Hepatocyte (in vitro differentiated cells): ENCODE data around the gene FAM47B. TPM values are rescaled to one million over a fixed set of nuclear protein-coding genes. Genes with fewer than 3 reads are reported as not detected.

Experiments used
- DNase-seq: peaks from one replicate; pipeline ENCODE4 v3.0.0-alpha.2; 2016; ENCODE audit warnings: low spot score
- H2AFZ ChIP-seq: fragments of 200-600 bp; sonication (generic); 2 replicates; pipeline ENCODE4 v1.6.0; 2016; ENCODE audit warnings: antibody characterized with exemption, mild to moderate bottlenecking
- H3K27ac ChIP-seq: fragments of 200-600 bp; sonication (generic); 2 replicates; pipeline ENCODE4 v1.5.1; 2016; ENCODE audit warnings: mild to moderate bottlenecking
- H3K27me3 ChIP-seq: fragments of 200-600 bp; sonication (generic); 2 replicates; pipeline ENCODE4 v1.6.1; 2016
- H3K36me3 ChIP-seq: fragments of 200-600 bp; sonication (generic); replicated peaks from 2 replicates; pipeline ENCODE4 v1.5.1; 2016; ENCODE audit warnings: low read depth; ENCODE audit not compliant: insufficient read depth
- H3K4me1 ChIP-seq: fragments of 200-600 bp; sonication (generic); 2 replicates; pipeline ENCODE4 v1.5.1; 2016; ENCODE audit warnings: mild to moderate bottlenecking, moderate library complexity; ENCODE audit not compliant: insufficient read depth
- H3K4me2 ChIP-seq: fragments of 200-600 bp; sonication (generic); 2 replicates; pipeline ENCODE4 v1.6.0; 2016
- H3K4me3 ChIP-seq: fragments of 200-600 bp; sonication (generic); 2 replicates; pipeline ENCODE4 v1.5.1; 2016; ENCODE audit warnings: mild to moderate bottlenecking
- H3K79me2 ChIP-seq: fragments of 200-600 bp; sonication (generic); 2 replicates; pipeline ENCODE4 v1.6.0; 2017; ENCODE audit warnings: mild to moderate bottlenecking
- H3K9me2 ChIP-seq: fragments of 200-600 bp; sonication (generic); replicated peaks from 2 replicates; pipeline ENCODE4 v1.6.0; 2017; ENCODE audit warnings: mild to moderate bottlenecking; ENCODE audit not compliant: insufficient read depth
- H3K9me3 ChIP-seq: fragments of 200-600 bp; sonication (generic); 2 replicates; pipeline ENCODE4 v1.5.1; 2016; ENCODE audit warnings: low read depth, mild to moderate bottlenecking
- H4K20me1 ChIP-seq: fragments of 200-600 bp; sonication (generic); 2 replicates; pipeline ENCODE4 v1.6.0; 2016; ENCODE audit warnings: mild to moderate bottlenecking; ENCODE audit not compliant: insufficient read depth, poor library complexity, severe bottlenecking
- EZH2 ChIP-seq: fragments of 200-600 bp; sonication (generic); IDR thresholded peaks from 2 replicates; pipeline ENCODE4 v1.6.1; 2016; ENCODE audit warnings: antibody characterized with exemption, mild to moderate bottlenecking, borderline replicate concordance
- EZH2phosphoT487 ChIP-seq: fragments of 200-600 bp; sonication (generic); IDR thresholded peaks from one replicate; pipeline ENCODE4 v1.6.1; 2018; ENCODE audit warnings: antibody characterized with exemption, mild to moderate bottlenecking, low read depth, moderate library complexity; ENCODE audit not compliant: unreplicated experiment, severe bottlenecking
- WGBS: methylation state at CpG from one replicate; pipeline ENCODE4 v1.1.6; 2016; ENCODE audit warnings: low lambda C conversion rate; ENCODE audit errors: missing lambda C conversion rate; 5-methylcytosine and 5-hydroxymethylcytosine counted together
- polyA plus RNA-seq: library from polyadenylated mRNA; unstranded; fragments of >200 nt; fragmentation: Nextera tagmentation; extraction: Ambion mirVana; gene quantifications from 2 replicates; pipeline ENCODE4 v1.2.1, GENCODE V29; 2016
- total RNA-seq: library from RNA; depleted of rRNA; stranded (reverse); fragments of >200 nt; gene quantifications from 2 replicates; pipeline ENCODE4 v1.2.3, GENCODE V29; 2014
- TF ChIP-seq, protein P1 (sequence below): fragments of 200-600 bp; sonication (generic); IDR thresholded peaks from 2 replicates; pipeline ENCODE4 v1.5.1; 2016; ENCODE audit warnings: antibody characterized with exemption, mild to moderate bottlenecking; ENCODE audit not compliant: poor library complexity

Gene FAM47B
- total RNA-seq (not detected in 2 replicates), polyA plus RNA-seq (not detected in 2 replicates)

DNA sequence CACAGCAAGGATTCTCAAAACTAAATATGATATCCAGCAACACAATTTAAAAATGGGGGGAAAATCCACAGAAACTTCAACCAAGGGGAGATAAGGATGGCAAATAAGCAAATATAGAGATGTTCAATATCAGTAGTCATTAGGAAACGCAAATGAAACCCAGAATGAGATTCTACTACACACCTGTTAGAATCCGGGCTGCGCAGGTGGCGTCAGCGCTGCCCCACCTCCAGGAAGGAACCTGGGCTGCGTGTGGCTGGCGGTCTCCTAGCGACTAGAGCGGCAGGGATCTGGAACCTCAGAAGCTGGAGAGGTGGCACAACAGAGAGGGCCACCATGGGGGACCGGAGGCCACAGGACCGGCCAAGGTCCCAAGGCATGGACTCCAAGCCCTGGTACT lies at the start of gene FAM47B:
FAM47B (plus strand) TSS at position 301 of the 400 bp plus-strand sequence; CDS start at position 337, 36 bp downstream.
- no peak for TF ChIP-seq EZH2phosphoT487
- TF ChIP-seq EZH2, result no peak
- TF ChIP-seq, protein P1, sequence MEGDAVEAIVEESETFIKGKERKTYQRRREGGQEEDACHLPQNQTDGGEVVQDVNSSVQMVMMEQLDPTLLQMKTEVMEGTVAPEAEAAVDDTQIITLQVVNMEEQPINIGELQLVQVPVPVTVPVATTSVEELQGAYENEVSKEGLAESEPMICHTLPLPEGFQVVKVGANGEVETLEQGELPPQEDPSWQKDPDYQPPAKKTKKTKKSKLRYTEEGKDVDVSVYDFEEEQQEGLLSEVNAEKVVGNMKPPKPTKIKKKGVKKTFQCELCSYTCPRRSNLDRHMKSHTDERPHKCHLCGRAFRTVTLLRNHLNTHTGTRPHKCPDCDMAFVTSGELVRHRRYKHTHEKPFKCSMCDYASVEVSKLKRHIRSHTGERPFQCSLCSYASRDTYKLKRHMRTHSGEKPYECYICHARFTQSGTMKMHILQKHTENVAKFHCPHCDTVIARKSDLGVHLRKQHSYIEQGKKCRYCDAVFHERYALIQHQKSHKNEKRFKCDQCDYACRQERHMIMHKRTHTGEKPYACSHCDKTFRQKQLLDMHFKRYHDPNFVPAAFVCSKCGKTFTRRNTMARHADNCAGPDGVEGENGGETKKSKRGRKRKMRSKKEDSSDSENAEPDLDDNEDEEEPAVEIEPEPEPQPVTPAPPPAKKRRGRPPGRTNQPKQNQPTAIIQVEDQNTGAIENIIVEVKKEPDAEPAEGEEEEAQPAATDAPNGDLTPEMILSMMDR, result no peak
- Histone ChIP-seq H3K27ac (no peak within 1 kb of the TSS), H3K4me2 (no peak within 1 kb of the TSS), H3K27me3 (no peaks in the 10 kb centered on the region), H3K9me2 (no peaks in the 10 kb centered on the region), H3K4me3 (no peak within 1 kb of the TSS), H2AFZ (no peak within 1 kb of the TSS), H4K20me1 (no peaks in the 10 kb centered on the region), H3K79me2 (no peaks in the 10 kb centered on the region), H3K9me3 (no peaks in the 10 kb centered on the region), H3K4me1 (no peaks in the 10 kb centered on the region), H3K36me3 (no peaks in the 10 kb centered on the region)
- no peak for DNase-seq
- WGBS, result 92% methylated on average over 11 of the region's 11 CpGs

DNA sequence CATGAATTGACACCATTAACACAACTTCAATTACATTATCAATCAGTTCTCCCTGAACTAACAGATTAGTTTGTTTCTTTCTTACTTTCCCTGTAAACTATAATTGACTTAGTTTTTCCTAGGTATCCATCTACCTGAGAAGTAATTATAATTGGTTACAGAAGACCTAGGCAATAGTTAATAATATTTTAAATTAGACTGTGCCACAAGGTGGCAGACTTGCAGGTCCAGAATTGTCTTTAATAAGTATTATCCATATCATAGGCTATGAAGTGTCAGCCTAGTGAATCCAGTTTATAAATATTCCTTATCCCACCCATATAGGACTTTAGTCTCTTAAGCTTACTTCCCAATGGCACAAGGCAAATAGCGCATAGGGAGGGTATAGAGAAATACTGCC lies 48.9 kb upstream of the FAM47B start:
- Histone ChIP-seq H3K4me1 (no peaks in the 10 kb centered on the region), H3K9me2 (no peaks in the 10 kb centered on the region), H2AFZ (no peak overlapping the region), H3K79me2 (no peaks in the 10 kb centered on the region), H4K20me1 (no peaks in the 10 kb centered on the region), H3K9me3 (no peaks in the 10 kb centered on the region), H3K36me3 (no peaks in the 10 kb centered on the region), H3K27me3 (no peaks in the 10 kb centered on the region), H3K4me3 (no peak overlapping the region), H3K4me2 (no peak overlapping the region), H3K27ac (no peak overlapping the region)
- no peak for TF ChIP-seq EZH2phosphoT487
- TF ChIP-seq, protein P1, result peak; percentile 41
- 89% methylated on average over 1 of the region's 1 CpG for WGBS
- DNase-seq, result no peak

DNA sequence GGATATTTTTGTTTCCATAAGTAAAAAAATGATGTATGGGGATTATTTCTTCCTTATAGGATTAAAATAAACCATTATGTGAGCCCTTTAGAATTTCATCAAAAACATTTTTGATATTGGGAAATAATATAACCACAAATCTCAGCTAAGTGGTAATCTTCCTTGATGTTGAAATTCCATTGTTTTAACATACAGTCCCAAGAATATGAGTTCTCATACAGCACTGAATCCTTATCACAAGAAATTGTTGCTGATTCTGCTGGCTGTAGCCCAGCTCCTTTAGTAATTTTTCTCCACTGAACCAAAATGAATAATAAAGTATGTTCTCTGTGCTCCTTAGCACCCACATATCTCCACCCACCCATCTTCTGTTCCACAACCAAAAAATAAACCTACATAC lies 41.9 kb upstream of the FAM47B start:
- H3K36me3 ChIP-seq, result no peaks in the 10 kb centered on the region
- no peak overlapping the region for H3K4me3 ChIP-seq
- H3K4me1 ChIP-seq, result no peaks in the 10 kb centered on the region
- TF ChIP-seq, protein P1, result no peak
- TF ChIP-seq EZH2phosphoT487 (no peak), EZH2 (no peak)
- H3K4me2 ChIP-seq, result no peak overlapping the region
- DNase-seq, result no peak
- no peaks in the 10 kb centered on the region for H3K9me2 ChIP-seq
- H3K79me2 ChIP-seq, result no peaks in the 10 kb centered on the region
- H2AFZ ChIP-seq, result no peak overlapping the region
- H3K27ac ChIP-seq, result no peak overlapping the region
- no peaks in the 10 kb centered on the region for H4K20me1 ChIP-seq
- H3K9me3 ChIP-seq, result no peaks in the 10 kb centered on the region
- no peaks in the 10 kb centered on the region for H3K27me3 ChIP-seq

DNA sequence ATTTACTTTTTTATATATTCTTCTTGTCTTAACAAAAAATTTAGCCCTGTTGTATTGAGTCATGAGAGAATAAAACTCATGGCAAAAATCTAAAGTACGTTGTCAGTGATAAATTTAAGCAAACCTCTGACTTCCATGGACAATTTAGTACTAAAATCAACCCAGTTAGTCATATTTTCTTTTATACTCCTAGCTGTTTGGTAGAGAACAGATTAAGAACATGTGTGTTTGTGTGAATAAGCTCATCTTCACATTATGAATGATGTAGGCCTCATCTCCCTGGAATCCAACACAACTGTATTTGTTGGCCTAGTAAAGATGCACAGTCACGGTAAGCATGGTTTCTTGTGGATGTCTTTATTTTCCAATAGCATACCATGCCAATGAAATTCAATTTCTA lies 40.8 kb upstream of the FAM47B start:
- no peak overlapping the region for H2AFZ ChIP-seq
- H3K36me3 ChIP-seq, result no peaks in the 10 kb centered on the region
- TF ChIP-seq EZH2, result no peak
- no peak for TF ChIP-seq EZH2phosphoT487
- 81% methylated on average over 2 of the region's 2 CpGs for WGBS
- H3K27me3 ChIP-seq, result no peaks in the 10 kb centered on the region
- H3K9me3 ChIP-seq, result no peaks in the 10 kb centered on the region
- no peaks in the 10 kb centered on the region for H3K4me1 ChIP-seq
- H4K20me1 ChIP-seq, result no peaks in the 10 kb centered on the region
- H3K27ac ChIP-seq, result no peak overlapping the region
- H3K79me2 ChIP-seq, result no peaks in the 10 kb centered on the region
- H3K4me3 ChIP-seq, result no peak overlapping the region
- H3K4me2 ChIP-seq, result no peak overlapping the region
- no peak for DNase-seq
- no peaks in the 10 kb centered on the region for H3K9me2 ChIP-seq
